ENCODE data around the gene SCGB2B2. TPM values are rescaled to one million over a fixed set of nuclear protein-coding genes. Genes with fewer than 3 reads are reported as not detected.

The SCGB2B2 gene
- 0.74 TPM for total RNA-seq (ENCODE audit: unreplicated experiment)
- long read RNA-seq, result 0 reads

GRCh38 chr19:34676697-34677385 is at the start of gene SCGB2B2:
Gene SCGB2B2 (minus strand): TSS chr19:34677159. CDS start chr19:34594563, 82,596 bp downstream.
- Mint-ChIP-seq H3K4me1 (ENCODE audit: unreplicated experiment) (peaks cover 14% of the 10 kb centered on the region), H3K4me3 (ENCODE audit: unreplicated experiment) (peak within 1 kb of the TSS; percentile 98), H3K27ac (ENCODE audit: unreplicated experiment) (peak within 1 kb of the TSS; percentile 96), H3K9me3 (ENCODE audit: unreplicated experiment) (no peaks in the 10 kb centered on the region), H3K36me3 (ENCODE audit: low read depth, unreplicated experiment) (peaks cover 32% of the 10 kb centered on the region), H3K27me3 (ENCODE audit: unreplicated experiment) (peaks cover 16% of the 10 kb centered on the region)
- DNase-seq (ENCODE audit: low spot score), result no peak
- no peak for TF ChIP-seq CTCF (IDR thresholded peaks at IDR 0.05; ENCODE audit: unreplicated experiment)

- H3K4me1 Mint-ChIP-seq (ENCODE audit: unreplicated experiment), result peaks cover 7% of the 10 kb centered on the region
- H3K36me3 Mint-ChIP-seq (ENCODE audit: low read depth, unreplicated experiment), result no peaks in the 10 kb centered on the region
- H3K9me3 Mint-ChIP-seq (ENCODE audit: unreplicated experiment), result no peaks in the 10 kb centered on the region
- DNase-seq (ENCODE audit: low spot score), result no peak
- no peak overlapping the region for H3K27ac Mint-ChIP-seq (ENCODE audit: unreplicated experiment)
- H3K27me3 Mint-ChIP-seq (ENCODE audit: unreplicated experiment), result peaks cover 8% of the 10 kb centered on the region
- no peak for TF ChIP-seq CTCF (IDR thresholded peaks at IDR 0.05; ENCODE audit: unreplicated experiment)
- no peak overlapping the region for H3K4me3 Mint-ChIP-seq (ENCODE audit: unreplicated experiment)
These were observed 48.4 kb upstream of the SCGB2B2 start for GRCh38 chr19:34725400-34725799.

- Mint-ChIP-seq H3K27me3 (ENCODE audit: unreplicated experiment) (peaks cover 4% of the 10 kb centered on the region), H3K27ac (ENCODE audit: unreplicated experiment) (no peak overlapping the region), H3K36me3 (ENCODE audit: low read depth, unreplicated experiment) (no peaks in the 10 kb centered on the region), H3K9me3 (ENCODE audit: unreplicated experiment) (no peaks in the 10 kb centered on the region), H3K4me3 (ENCODE audit: unreplicated experiment) (no peak overlapping the region), H3K4me1 (ENCODE audit: unreplicated experiment) (peaks cover under 1% of the 10 kb centered on the region)
- no peak for TF ChIP-seq CTCF (IDR thresholded peaks at IDR 0.05; ENCODE audit: unreplicated experiment)
- DNase-seq (ENCODE audit: low spot score), result no peak
These were observed 45.4 kb upstream of the SCGB2B2 start for GRCh38 chr19:34722353-34722752.

- peaks cover 6% of the 10 kb centered on the region for H3K36me3 Mint-ChIP-seq (ENCODE audit: low read depth, unreplicated experiment)
- H3K27me3 Mint-ChIP-seq (ENCODE audit: unreplicated experiment), result no peaks in the 10 kb centered on the region
- no peak overlapping the region for H3K4me3 Mint-ChIP-seq (ENCODE audit: unreplicated experiment)
- H3K27ac Mint-ChIP-seq (ENCODE audit: unreplicated experiment), result no peak overlapping the region
- TF ChIP-seq CTCF (IDR thresholded peaks at IDR 0.05; ENCODE audit: unreplicated experiment), result no peak
- H3K4me1 Mint-ChIP-seq (ENCODE audit: unreplicated experiment), result no peaks in the 10 kb centered on the region
- no peak for DNase-seq (ENCODE audit: low spot score)
- peaks cover 8% of the 10 kb centered on the region for H3K9me3 Mint-ChIP-seq (ENCODE audit: unreplicated experiment)
These were observed 38.4 kb upstream of the SCGB2B2 start for GRCh38 chr19:34715357-34715756.

- Mint-ChIP-seq H3K4me1 (ENCODE audit: unreplicated experiment) (no peaks in the 10 kb centered on the region), H3K27me3 (ENCODE audit: unreplicated experiment) (peaks cover 2% of the 10 kb centered on the region), H3K4me3 (ENCODE audit: unreplicated experiment) (no peak overlapping the region), H3K27ac (ENCODE audit: unreplicated experiment) (no peak overlapping the region), H3K36me3 (ENCODE audit: low read depth, unreplicated experiment) (peaks cover 6% of the 10 kb centered on the region), H3K9me3 (ENCODE audit: unreplicated experiment) (peaks cover 8% of the 10 kb centered on the region)
- no peak for TF ChIP-seq CTCF (IDR thresholded peaks at IDR 0.05; ENCODE audit: unreplicated experiment)
- DNase-seq (ENCODE audit: low spot score), result no peak
These were observed 36.3 kb upstream of the SCGB2B2 start for GRCh38 chr19:34713262-34713637.
